DOHH2 (cell line): ENCODE data around the gene FN1.

Source experiments
- EZH2phosphoT487 ChIP-seq: fragments of 200-600 bp; sonication (generic); IDR thresholded peaks from 2 replicates; pipeline ENCODE4 v1.6.1; 2017; ENCODE audit warnings: borderline replicate concordance, mild to moderate bottlenecking, antibody characterized with exemption, low read length, moderate library complexity, mixed read lengths
- TF ChIP-seq, protein P1 (sequence below): fragments of 200-600 bp; sonication (generic); IDR thresholded peaks from one replicate; pipeline ENCODE4 v1.5.1; 2014; ENCODE audit warnings: antibody characterized with exemption, mild to moderate bottlenecking, low read depth, low read length; ENCODE audit not compliant: poor library complexity, severe bottlenecking

DNA sequence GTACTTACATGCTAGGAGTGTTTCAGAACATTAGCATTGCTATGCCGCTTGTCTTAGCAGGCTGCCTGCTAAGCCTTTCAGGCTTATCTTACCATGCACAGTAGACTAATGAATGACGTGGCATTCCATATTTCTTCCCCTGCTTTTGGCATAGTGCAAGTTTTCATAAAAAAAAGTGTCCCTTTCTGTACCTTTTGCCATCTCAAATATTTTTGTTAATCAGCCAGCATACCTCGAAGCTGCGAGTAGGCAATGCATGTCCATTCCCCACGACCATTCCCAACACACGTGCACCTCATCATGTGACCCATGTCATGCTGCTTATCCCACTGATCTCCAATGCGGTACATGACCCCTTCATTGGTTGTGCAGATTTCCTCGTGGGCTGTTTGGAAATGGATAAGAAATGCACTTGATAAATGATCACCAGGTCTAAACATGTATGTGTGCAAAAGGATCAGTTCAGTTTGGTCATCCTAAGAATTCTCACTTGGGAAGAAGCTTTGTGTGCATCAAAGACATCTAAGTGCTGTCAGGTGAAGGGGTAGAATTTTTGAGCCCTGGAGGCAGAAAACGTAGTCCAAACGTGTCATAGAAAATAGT is 13.9 kb downstream of the FN1 start:
- TF ChIP-seq, protein P1, sequence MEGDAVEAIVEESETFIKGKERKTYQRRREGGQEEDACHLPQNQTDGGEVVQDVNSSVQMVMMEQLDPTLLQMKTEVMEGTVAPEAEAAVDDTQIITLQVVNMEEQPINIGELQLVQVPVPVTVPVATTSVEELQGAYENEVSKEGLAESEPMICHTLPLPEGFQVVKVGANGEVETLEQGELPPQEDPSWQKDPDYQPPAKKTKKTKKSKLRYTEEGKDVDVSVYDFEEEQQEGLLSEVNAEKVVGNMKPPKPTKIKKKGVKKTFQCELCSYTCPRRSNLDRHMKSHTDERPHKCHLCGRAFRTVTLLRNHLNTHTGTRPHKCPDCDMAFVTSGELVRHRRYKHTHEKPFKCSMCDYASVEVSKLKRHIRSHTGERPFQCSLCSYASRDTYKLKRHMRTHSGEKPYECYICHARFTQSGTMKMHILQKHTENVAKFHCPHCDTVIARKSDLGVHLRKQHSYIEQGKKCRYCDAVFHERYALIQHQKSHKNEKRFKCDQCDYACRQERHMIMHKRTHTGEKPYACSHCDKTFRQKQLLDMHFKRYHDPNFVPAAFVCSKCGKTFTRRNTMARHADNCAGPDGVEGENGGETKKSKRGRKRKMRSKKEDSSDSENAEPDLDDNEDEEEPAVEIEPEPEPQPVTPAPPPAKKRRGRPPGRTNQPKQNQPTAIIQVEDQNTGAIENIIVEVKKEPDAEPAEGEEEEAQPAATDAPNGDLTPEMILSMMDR: no peak
- no peak for TF ChIP-seq EZH2phosphoT487
